SW480 (cell line): ENCODE data around the gene OSBPL2.

Source experiments
- DNase-seq: peaks from one replicate; pipeline ENCODE4 v3.0.0-alpha.2; 2016; ENCODE audit warnings: low spot score

The OSBPL2 gene

DNA sequence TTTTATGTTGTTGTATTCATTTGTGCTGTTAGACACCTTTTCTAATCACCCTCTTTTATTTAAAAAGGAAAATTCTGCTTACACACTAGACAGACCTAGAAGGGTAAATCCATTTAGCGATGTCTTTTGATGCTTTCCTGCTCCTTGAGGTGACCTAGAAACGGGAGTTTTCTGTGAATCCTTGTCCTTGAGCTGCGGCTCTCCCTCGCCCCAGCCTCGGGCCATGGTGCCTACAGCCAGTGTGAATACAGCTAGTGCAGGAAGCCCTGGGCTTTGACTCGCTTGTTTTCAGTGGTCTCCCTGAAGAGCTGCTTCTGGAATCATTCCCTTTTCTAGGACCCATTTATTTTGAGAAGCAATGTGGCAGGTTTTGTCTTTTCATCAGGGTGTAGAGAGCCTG lies 46.8 kb downstream of the OSBPL2 start:
- DNase-seq, result no peak

DNA sequence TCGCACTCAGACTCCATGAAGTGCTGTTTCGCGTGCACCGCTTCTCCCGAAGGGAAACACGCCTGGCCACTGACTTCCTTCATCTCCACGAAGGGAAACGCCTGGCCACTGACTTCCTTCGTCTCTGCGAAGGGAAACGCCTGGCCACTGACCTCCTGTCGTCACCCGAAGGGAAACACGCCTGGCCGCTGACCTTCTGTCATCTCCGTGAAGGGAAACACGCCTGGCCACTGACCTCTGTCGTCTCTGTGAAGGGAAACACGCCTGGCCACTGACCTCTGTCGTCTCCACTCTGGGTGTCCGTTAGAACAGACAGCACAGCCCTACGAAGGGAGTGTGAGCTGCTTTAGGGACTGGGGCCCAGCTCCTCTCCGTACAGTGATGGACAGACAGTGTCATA lies 47.4 kb downstream of the OSBPL2 start:
- no peak for DNase-seq

- DNase-seq, result no peak
Measured at GRCh38 chr20:62286493-62287064, 48.3 kb downstream of the OSBPL2 start.

GRCh38 chr20:62287129-62287528 lies 48.8 kb downstream of the OSBPL2 start:
- no peak for DNase-seq

- DNase-seq, result no peak
Measured at GRCh38 chr20:62287759-62288534, 49.6 kb downstream of the OSBPL2 start.

DNA sequence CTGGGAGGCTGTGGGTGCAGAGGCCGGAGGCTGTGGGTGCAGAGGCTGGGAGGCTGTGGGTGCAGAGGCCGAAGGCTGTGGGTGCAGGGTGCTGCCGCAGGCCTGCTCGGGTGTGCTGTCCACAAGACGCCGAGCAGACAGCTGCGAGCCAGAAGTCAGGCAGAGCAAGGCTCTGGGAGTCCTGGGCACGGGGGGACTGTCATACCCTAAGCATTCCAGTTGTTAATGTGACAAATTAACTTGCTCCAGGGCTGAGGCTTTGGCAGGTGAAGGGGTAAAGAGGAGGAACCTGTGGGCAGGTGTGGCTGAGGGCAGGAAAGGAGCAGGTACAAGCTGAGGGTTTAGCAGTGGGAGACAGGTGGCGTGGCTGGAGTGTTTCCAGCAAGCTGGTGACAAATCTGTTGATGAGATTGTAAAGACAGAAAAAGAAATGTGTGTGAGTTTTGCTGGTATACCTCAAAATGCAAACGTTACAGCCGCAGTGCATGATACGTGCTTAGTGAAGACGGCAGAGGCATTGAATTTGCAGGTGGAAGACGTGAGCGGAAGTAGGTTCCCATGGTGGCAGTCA lies 50.3 kb downstream of the OSBPL2 start:
- DNase-seq, result no peak

- no peak for DNase-seq
Measured at GRCh38 chr20:62289131-62289530, 50.8 kb downstream of the OSBPL2 start.

- no peak for DNase-seq
Measured at GRCh38 chr20:62289898-62290297, 51.6 kb downstream of the OSBPL2 start.

GRCh38 chr20:62291251-62292066 lies 53.1 kb downstream of the OSBPL2 start:
- no peak for DNase-seq

- DNase-seq, result no peak
Measured at GRCh38 chr20:62292108-62292507, 53.8 kb downstream of the OSBPL2 start.

DNA sequence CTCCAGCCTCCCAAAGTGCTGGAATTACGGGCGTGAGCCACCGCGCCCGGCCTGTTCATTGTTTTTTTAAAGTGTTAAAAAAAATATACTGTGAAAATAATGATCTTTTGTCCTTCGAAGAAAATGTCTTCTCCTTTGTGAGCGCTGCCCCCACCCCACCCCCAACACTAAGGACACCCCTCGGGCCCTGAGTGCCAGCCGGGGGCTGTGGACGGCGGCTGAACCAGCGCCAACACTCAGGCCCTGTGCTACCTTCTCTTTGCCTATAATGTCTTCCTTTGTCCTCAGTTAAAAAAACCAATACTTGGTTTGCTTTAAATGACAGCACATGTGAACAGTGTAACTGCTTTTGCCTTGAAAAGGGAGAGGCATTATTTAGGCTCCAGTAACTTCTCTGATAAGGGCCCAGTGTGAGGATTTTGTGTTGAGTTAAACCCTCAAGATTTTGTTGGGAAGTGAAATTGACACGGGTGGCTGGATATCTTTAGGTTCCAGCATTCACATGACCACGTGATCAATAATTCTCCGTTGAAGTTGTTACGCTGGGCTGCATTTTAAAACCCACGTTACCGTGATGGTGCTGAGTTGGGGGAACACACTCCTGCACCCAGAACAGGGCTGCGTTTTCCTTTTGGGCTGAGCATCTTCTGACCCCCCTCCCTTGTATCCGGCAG lies 54.9 kb downstream of the OSBPL2 start:
- no peak for DNase-seq

DNA sequence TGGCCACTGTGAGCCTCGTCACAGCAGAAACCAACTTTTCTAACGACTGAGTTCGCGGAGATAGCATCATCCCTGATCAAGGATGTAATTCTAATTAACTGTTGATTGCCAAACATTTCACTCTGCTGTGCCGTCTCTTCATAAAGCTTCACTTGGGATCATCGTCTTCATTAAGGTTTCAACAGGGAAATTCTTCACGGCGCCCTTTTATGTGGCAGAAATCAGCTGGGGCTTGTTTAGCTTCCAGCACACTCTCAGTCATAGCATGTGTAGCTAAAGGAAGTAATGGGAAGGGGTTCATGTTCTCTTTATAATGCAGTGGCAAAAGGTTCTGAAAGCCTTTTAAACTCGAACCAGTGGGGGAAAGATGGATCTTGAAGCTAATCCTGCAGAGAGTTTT lies 55.6 kb downstream of the OSBPL2 start:
- no peak for DNase-seq

DNA sequence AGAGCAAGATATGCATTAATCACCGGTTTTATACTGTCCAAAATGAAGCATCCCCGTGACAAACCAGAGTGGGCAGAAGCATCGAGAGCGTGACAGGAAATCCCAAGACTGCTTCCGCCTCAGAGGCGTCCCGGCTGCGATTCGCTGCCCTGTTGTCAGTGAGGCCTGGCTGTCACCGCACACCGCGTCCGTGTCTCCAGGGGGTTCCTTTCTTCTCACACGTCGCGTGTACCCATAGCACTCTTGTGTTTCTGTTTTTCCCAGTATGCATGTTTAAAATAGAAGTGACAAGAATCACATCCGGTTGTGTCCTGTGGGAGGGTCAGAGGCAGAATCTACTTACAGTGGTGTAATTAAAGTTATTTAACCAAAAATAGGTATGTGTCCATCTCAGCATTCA lies 56.2 kb downstream of the OSBPL2 start:
- DNase-seq, result no peak

GRCh38 chr20:62296724-62297448 lies 58.6 kb downstream of the OSBPL2 start:
- DNase-seq, result no peak

DNA sequence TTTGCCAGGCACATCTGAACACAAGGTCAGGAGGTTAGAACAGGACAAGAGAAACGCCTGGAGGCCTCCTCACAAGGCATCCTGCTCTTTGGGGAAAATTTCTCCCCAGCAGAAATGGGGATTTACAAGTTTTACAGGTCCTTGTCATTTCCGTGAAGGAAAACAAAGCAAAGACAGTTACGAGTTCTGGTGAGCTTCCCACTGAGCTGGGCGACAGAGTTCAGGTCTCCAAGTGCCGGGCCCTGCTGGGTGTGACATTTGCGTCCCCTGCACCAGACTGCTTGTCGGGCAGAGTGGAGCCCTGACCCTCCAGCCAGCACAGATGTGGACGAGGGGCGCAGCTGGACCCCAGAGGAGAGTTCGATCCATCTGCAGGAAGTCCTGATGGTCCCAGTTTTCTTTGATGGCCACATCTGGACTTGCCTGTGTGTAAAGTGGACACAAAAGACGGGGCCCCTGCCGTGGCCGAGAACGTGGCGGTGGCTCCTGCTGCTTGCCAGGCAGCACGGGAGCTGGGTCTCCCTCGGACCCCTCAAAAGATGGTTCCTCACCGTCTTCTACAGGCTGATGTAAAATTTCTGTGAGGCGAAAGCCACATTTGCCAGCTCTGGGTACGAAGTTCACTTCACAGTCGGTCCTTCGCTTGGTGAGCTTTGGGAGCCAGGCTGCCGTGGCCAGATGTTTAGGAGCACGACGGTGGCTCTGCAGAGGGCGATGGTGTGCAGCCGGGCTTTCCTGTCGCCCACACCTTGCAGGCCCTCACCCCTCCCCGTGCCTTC lies 59.3 kb downstream of the OSBPL2 start:
- no peak for DNase-seq

DNA sequence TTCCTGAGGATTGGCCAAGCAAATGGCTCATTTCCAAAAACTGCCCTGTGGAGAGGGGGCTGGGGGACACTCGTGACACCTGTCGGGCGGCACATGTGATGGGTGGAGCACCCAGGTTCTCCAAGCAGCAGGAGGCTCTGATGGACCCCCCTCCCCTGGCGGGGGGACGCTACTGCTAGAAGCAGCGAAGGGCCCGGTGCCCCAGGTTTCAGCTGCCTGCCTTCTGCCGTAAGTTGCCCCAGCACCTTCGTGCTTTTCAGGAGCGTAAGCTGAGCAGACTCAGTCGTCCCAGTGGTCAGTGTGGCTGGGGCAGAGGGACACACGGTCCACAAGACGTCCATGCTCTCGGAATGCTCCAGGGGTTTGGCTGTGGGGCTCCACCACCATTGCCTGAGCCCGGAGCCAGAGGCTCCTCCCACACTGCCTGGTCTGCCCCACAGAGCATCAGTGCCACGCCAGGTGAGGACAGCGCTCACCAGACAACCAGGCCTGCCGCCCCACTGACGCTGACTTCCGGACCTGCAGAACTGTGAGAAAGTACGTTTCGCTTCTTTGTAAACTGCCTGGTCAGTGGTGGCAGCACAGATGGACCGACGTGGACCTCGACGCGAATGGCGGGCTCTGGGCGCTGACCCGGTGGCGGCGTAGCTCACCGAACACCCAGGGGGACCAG lies 60.4 kb downstream of the OSBPL2 start:
- DNase-seq, result no peak

DNA sequence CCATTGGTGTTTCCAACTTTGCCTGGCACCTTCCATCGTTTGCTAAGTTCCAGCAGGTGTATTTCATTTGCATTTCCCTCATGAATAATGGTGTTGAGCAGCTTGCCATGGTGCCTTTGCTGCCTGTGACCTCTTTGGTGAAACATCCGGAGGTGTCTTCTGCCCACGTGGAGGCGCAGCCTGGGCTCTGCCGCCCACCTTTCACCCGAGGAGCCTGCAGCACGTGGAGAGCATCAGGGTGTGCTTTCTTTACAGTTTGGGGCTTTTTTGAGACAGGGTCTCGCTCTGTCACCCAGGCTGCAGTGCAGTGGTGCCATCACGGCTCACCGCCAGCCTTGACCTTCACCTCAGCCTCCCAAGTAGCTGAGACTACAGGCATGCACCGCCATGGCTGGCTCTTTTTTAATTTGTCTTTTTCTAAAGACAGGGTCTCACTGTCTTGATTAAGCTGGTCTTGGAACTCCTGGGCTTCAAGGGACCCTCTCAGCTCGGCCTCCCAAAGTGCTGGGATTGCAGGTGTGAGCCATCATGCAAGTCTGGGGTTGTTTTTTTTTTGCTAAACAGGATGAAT lies 61.4 kb downstream of the OSBPL2 start:
- DNase-seq, result no peak

DNA sequence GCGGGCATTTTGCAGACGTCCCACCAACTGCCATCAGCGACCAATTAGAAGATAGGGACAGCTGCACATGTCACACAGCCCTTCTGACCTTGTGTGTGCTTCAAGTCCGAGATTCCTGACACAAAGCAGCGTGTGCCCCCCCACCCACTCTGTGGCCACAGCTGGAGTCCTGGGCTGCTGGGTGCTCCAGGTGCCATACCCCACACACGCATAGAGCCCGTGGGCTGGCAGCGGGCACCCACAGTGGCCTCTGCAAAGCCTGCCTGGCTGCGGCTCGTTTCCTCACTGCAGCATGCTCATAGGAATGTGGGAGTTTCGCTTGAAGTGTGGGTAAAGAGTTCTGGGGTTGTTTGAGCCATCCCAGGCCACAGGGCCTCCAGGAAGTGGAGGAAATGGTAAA lies 62.0 kb downstream of the OSBPL2 start:
- no peak for DNase-seq

- DNase-seq, result no peak
Measured at GRCh38 chr20:62301111-62301668, 62.9 kb downstream of the OSBPL2 start.
